Upper lobe of left lung (tissue), 4 donors: ENCODE data around the gene RDM1.

ENCODE experiments used
- EP300 ChIP-seq, 4 donors: sonication (generic); formaldehyde crosslinking; IDR thresholded peaks; one replicate each; pipeline ENCODE4 v1.5.1; 2017; ENCODE audit warnings: antibody characterized with exemption in 4 of 4, control low read depth in 2 of 4
- POLR2A ChIP-seq, 4 donors: fragments of 450-650 bp; IDR thresholded peaks; one replicate each; pipeline ENCODE4 v1.5.1; 2016 to 2017; ENCODE audit warnings: antibody characterized with exemption in 4 of 4, mild to moderate bottlenecking in 2 of 4
- POLR2AphosphoS5 ChIP-seq, 2 donors: sonication (generic); formaldehyde crosslinking; IDR thresholded peaks; one replicate each; pipeline ENCODE4 v1.5.1; 2017; ENCODE audit warnings: antibody characterized with exemption in 2 of 2
- TF ChIP-seq, protein P1 (sequence below), 6 experiments: fragments of 450-650 bp in 4 of 6; fragments of 200-600 bp in 2 of 6; sonication (generic) in 2 of 6; IDR thresholded peaks; one replicate each; pipeline ENCODE4 v1.5.1; 2016 to 2019; ENCODE audit warnings: antibody characterized with exemption in 6 of 6

DNA sequence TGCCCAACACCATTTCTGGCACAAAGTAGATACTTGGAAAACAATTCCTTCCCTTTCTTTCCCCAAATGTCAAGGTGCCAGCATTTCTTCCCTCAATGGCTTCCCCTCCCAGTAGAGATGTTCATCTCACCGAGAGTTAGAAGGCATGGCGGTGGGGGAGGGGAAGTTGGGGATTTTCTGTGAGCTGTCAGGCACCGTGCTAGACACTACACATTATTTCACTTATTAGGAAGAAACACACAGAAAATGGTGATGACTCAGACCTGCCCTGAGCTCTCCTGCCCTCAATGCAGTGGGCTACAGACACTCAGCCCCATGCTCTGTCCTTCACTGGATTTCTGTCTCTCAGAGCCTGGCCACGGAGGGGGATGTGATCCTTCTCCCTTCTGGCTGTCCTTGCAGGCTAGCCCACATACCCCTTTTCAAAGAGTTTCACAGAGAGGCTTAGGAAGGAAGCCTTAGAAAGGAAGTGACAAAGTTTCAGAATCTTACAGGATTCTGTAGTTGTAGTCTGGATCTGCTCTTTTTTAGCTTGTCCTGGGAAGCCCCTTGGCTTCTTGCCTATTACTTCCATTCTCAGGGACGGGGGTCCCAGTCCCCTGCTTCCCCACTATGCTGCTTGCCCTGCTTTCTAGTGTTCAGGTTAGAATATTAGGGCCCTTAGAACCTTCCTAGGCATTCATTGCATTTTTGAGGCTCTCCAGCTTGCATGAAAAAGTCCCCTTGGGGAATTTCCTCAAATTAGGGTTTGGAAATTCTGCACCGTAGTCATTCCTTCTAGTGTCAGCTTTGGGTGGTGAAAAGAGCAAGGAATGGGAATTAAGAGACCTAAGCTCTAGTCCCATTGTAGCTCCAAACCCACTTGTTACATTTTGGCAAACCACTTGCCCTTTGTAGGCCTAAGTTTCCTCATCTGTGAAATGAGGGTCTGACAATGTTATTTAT lies 38.2 kb downstream of the RDM1 start:
- TF ChIP-seq, protein P1, sequence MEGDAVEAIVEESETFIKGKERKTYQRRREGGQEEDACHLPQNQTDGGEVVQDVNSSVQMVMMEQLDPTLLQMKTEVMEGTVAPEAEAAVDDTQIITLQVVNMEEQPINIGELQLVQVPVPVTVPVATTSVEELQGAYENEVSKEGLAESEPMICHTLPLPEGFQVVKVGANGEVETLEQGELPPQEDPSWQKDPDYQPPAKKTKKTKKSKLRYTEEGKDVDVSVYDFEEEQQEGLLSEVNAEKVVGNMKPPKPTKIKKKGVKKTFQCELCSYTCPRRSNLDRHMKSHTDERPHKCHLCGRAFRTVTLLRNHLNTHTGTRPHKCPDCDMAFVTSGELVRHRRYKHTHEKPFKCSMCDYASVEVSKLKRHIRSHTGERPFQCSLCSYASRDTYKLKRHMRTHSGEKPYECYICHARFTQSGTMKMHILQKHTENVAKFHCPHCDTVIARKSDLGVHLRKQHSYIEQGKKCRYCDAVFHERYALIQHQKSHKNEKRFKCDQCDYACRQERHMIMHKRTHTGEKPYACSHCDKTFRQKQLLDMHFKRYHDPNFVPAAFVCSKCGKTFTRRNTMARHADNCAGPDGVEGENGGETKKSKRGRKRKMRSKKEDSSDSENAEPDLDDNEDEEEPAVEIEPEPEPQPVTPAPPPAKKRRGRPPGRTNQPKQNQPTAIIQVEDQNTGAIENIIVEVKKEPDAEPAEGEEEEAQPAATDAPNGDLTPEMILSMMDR (IDR thresholded peaks at IDR 0.05): no peak
- TF ChIP-seq EP300 (IDR thresholded peaks at IDR 0.05): no peak
- TF ChIP-seq POLR2A (IDR thresholded peaks at IDR 0.05): no peak
- TF ChIP-seq POLR2AphosphoS5 (IDR thresholded peaks at IDR 0.05): no peak
